Activated CD4-positive, alpha-beta T cell treated with anti-CD3 and anti-CD28 coated beads, Interleukin-2, amount 50 U/mL, for 48 hours (primary cell): ENCODE measurements around the gene TPCN2.

Experiments used
- DNase-seq, 2 experiments: peaks; one replicate each; pipeline ENCODE4 v3.0.0-alpha.2; 2020

The TPCN2 gene

DNA sequence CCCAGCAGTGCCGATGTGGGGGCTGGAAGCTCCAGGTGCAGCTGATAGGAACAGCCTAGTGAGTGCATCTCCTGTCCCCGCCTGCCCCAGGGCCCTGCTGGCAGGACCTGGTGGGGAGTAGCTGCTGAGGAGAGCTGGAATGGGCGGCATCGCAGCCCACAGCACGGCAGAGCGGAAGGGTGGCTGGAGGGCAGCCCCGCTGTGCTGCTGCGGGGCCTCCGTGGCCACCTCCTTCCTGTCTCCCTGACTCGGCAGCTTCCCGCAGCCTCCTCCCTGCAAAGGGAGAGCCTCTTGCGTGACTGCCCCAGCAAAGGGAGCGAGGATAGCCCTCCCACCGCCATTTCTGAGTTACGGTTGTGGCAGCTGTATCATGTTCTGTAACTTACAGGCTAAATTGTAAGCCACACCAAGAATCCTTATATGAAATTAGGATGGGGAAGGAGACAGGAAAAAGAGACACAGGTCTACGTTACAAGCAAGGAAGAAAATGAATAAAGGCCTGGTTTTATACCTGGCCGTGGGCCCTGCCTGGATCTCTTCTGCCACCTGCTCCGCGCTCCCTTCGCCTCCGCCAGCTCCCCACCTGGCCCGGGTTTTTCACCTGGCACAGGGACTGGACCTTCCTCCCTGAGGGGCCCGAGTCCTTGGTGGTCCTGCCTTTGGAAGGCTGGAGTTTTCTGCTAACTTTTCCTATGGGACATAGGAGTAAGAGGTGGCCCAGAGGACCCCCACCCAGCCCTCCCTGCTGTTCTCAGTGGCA, 10.0 kb downstream of the TPCN2 start:
- DNase-seq: no peak

DNA sequence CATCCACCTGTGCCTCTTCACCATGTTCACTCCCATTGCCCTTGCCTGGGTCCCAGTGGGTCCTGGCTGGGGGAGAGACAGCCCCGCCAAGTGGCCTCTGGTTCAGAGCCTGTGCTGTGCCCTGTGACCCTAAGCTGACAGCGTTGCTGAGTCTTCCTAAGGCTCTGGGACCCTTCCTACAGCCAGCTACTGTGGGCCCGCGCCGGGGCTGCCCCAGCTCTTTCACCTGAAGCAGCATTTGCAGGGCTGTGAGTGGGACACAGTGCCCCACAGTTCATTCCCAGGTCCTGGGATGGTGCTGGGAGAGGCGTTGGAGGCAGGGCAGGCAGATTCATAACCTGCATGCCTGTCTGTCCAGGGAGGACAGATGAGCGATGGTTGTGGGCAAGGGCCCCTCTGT, 10.7 kb downstream of the TPCN2 start:
- no peak for DNase-seq

GRCh38 chr11:69059985-69060384, 11.3 kb downstream of the TPCN2 start:
- DNase-seq: no peak

DNA sequence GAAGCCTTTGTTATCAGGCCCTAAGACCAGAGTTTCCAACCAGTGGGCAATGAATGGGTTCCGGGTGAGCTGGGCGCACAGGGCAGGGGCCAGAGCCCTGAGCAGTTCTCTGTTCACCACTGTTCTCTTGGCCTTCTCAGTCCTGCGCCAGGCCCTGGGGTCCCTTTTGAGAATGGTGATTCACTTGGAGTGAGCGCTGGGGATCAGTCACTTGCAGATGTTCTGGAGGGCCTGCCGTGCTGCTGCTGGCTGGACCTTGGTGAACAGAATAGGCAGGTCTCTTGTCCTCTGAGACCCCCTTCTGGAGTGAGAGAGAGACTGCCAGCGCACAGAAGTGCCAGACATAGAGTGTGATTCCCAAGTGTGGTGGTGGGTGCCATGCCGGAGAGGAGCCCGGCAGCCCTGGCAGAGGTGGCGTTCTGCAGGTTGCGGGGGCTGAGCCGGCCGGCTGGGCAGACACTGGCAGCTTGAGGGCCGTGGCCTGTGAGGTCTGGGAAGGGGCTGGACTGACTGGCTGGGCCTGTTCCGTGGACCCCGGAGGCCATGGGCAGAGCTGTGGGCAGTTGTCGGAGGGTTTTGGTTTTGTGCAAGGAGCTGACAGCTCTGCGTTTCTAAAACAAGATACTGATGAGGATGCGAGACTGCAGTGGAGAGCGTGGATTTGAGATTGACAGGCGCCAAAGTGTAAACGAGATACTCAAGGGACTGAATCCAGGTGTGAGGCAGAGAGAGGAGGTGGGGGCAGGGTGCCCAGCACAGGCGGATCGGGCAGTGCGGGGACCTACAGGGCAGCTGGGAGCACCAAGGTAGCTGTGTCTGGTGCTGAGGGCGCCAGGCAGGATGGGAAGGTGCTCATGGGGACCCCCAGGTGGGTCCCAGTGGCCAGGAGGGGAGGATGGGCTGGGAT, 12.3 kb downstream of the TPCN2 start:
- no peak for DNase-seq

GRCh38 chr11:69061713-69062053, 13.0 kb downstream of the TPCN2 start:
- no peak for DNase-seq

GRCh38 chr11:69062169-69062855, 13.6 kb downstream of the TPCN2 start:
- DNase-seq: no peak

DNA sequence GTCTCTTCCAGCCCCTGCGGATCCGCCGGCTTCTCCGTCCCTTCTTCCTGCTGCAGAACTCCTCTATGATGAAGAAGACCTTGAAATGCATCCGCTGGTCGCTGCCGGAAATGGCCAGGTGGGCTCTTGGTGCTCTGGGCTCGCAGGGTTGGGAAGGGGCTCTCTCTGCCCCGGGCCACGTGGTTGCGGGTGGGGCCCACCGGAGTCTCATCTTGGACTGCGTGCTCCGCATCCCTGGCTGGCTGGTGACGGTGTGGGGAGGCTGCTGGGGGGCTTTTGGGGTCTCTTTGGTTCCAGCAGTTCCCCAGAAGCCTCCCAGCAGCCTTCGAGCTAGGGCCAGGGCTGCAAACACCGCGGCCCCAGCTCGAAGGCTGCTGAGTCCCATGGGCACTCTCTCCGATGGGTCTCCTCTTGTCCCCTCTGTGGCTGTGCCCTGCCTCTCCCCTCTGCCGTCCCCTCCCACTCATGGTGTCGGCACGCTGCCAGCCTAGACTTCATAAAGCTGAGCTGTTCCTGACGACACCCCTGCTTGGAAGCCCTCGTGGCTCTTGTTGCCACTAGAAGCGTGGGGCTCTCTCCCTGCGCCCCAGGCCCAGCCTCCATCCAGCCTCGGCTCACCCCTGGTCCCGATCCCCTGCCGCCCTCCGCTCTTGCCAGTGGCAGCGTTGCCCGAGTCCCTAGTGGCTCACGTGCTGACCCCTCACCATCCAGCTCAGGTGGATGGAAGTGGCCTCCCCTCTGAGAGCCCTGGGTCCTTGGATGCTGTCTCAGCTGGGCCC, 14.3 kb downstream of the TPCN2 start:
- DNase-seq: no peak

GRCh38 chr11:69063652-69064260, 15.0 kb downstream of the TPCN2 start:
- no peak for DNase-seq

- DNase-seq: no peak
Measured at GRCh38 chr11:69064394-69064957, 15.7 kb downstream of the TPCN2 start.

GRCh38 chr11:69065147-69065710, 16.5 kb downstream of the TPCN2 start:
- DNase-seq: no peak

GRCh38 chr11:69066122-69067112, 17.7 kb downstream of the TPCN2 start:
- DNase-seq: no peak

GRCh38 chr11:69067200-69067599, 18.5 kb downstream of the TPCN2 start:
- DNase-seq: no peak

- DNase-seq: no peak
Measured at GRCh38 chr11:69071086-69071800, 22.5 kb downstream of the TPCN2 start.

DNA sequence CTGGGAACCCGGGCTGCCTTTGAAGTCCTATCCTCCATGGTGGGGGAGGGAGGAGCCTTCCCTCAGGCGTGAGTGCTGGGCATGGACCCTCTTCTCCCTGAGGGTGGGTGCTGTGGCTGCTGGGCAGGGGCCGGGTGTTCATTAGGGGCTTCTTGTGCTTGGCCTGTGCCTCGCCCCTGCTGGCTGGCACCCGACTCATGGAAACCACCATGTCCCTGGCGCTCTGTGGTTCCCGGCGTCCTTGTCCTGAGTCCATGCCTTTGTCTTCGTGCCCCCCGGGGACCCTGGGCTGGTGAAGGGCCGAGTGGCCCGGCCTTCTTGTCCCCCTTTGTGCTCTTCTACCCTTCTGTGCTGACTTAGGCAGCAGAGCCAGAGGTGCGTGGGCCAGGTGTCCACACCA, 23.2 kb downstream of the TPCN2 start:
- no peak for DNase-seq

GRCh38 chr11:69073469-69073868, 24.7 kb downstream of the TPCN2 start:
- DNase-seq: no peak

DNA sequence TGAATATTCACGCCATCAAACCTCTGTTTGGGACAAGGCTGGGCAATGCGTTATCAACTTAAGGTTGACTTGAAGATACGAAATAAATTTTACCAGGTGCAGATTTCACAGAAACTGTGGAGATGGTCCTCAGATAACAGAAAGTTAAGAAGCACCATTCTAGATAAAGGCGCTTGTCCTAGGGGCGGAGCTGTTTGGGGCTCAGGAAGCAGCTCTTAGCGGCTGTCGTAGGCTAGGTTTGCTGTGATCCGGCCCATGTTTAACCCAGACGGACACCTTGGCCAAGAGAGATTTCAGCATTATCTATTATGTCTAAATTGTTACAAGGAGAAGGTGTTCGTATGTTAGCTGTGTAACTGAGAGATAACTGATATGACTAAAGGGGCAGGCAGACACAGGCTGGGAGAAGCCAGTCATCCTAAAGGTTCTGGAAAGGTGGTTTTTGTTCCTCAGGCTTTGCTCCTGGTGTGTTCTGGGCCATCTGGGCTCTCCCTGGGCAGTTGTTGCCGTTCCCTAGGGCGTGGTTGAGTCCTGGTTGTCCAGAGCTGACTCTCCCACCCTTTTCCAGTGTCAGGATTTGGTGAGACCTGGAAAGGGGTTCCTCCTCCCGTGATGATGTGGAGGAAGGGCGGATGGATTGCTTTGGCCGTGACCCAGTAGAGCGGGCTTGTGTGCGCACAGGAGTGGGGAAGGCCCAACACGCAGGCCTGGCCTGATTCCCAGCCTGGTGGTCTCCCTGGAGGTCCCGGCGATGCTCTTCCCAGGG, 25.8 kb downstream of the TPCN2 start:
- no peak for DNase-seq

DNA sequence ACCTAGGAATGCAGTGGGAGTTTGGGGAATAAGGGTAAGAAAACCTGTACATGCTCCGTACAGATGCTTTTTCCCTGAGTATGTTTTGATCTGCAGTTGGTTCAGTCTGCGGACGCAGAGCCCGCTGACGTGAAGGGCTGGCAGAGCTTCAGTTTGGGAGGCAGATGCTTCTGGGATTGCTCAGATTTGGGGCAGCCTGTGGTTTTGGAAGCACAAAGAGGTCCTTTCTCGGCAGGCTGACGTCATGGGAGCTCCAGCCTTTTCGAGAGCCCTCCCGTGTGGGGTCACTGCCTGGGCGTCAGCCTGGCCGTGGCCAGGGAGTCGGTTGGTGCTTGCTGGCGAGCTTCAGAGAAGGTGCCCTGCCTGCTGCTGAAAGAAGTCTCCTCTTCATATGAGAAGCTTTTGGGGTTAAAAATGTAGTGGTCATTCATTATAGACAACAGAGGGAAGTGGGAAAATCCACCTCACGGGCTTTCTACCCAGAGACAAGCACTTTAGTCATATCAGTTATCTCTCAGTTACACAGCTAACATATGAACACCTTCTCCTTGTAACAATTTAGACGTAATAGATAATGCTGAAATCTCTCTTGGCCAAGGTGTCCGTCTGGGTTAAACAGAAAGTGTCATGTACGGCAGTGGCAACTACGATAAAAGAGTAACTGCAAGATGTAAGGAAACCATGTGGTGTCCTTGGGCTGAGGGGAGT, 26.8 kb downstream of the TPCN2 start:
- DNase-seq: no peak

DNA sequence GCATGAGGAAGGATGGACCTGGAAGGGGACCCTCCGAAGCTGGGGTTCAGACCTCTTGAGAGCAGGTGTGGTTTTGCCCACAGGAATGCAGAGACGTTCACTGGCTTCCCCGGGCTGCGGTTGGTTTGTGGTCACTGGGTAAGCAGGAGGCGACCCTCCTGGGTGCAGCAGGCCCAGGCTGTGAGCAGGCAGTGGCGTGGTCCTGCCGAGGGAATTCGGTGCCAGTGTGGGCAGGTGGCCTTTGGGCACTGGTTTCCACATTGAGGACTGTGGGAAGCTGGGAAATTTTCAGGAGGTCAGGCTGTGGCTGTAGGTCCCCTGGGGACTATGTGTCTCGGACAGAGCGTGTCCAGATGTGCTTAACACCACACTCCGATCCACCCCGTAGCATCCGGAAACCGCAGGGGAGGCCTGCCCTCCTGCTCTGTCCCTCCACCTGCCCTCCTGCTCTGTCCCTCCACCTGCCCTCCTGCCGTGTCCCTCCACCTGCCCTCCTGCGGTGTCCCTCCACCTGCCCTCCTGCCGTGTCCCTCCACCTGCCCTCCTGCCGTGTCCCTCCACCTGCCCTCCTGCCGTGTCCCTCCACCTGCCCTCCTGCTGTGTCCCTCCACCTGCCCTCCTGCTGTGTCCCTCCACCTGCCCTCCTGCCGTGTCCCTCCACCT, 27.5 kb downstream of the TPCN2 start:
- DNase-seq: no peak
